A549 (cell line): ENCODE results near the gene SYCE3. TPM values are rescaled to one million over a fixed set of nuclear protein-coding genes. Genes with fewer than 3 reads are reported as not detected.
"Not testable (repeated sequence)": the region's sequence is repeated elsewhere in the genome, so short reads cannot be mapped to it uniquely, and the experiment has no call there.

Source experiments
- ATAC-seq, 2 experiments: fragments of 200-7000 bp in 1 of 2; fragments of >200 bp in 1 of 2; cut with Nextera tagmentation in 1 of 2; cut with Tn5 transposase in 1 of 2; 3 replicates each; pipeline versions ENCODE4 v1.8.0 to v1.9.1; 2018 to 2020; ENCODE audit warnings: mild to moderate bottlenecking in 1 of 2, moderate library complexity in 1 of 2
- CTCF ChIA-PET: fragments of 300-600 bp; sonication (Branson Sonifier 250); formaldehyde crosslinking; extraction: SDS; loops from one replicate; lab custom pipeline; 2021; ENCODE audit warnings: antibody characterized with exemption, inconsistent platforms; lab: Yijun Ruan, JAX
- POLR2A ChIA-PET: fragments of 350-600 bp; formaldehyde crosslinking; extraction: SDS; loops from one replicate; lab custom pipeline; 2021; ENCODE audit warnings: antibody characterized with exemption, inconsistent platforms; lab: Yijun Ruan, JAX
- DNase-seq, 2 experiments: peaks; one replicate each; pipeline versions ENCODE4 v3.0.0 to v3.0.0-alpha.2; 2011 to 2016; ENCODE audit warnings: low read depth in 1 of 2, low spot score in 1 of 2
- FAIRE-seq: peaks from 2 replicates; lab custom pipeline; 2011; peaks lifted over from hg19 to GRCh38; lab: Jason Lieb, UNC
- H3K27ac ChIP-seq, 2 experiments: fragments of >200 bp; sonication (Bioruptor Twin); formaldehyde crosslinking; 3 replicates each; pipeline ENCODE4 v1.5.1; 2016 to 2017
- H3K4me1 ChIP-seq: fragments of >200 bp; sonication (Bioruptor Twin); formaldehyde crosslinking; 3 replicates; pipeline ENCODE4 v1.6.1; 2016
- H3K4me2 ChIP-seq: fragments of >200 bp; sonication (Bioruptor Twin); formaldehyde crosslinking; 3 replicates; pipeline ENCODE4 v1.6.1; 2016
- H3K4me3 ChIP-seq: fragments of >200 bp; sonication (Bioruptor Twin); formaldehyde crosslinking; 3 replicates; pipeline ENCODE4 v1.5.1; 2016
- H3K9me3 ChIP-seq: fragments of >200 bp; sonication (Bioruptor Twin); formaldehyde crosslinking; 3 replicates; pipeline ENCODE4 v1.6.1; 2016
- BCL3 ChIP-seq: fragments of >200 bp; sonication (Bioruptor Twin); formaldehyde crosslinking; IDR thresholded peaks from 3 replicates; pipeline ENCODE4 v1.6.1; 2016
- CBX2 ChIP-seq: fragments of 200-600 bp; sonication (generic); IDR thresholded peaks from 2 replicates; pipeline ENCODE4 v1.6.1; 2016; ENCODE audit warnings: low read depth, mild to moderate bottlenecking, borderline replicate concordance
- CHD4 ChIP-seq: fragments of 200-600 bp; sonication (generic); IDR thresholded peaks from 2 replicates; pipeline ENCODE4 v1.6.1; 2016; ENCODE audit warnings: antibody characterized with exemption, mild to moderate bottlenecking, borderline replicate concordance
- EHMT2 ChIP-seq: fragments of 200-600 bp; sonication (generic); IDR thresholded peaks from 2 replicates; pipeline ENCODE4 v1.6.1; 2016; ENCODE audit warnings: antibody characterized with exemption, low read depth, mild to moderate bottlenecking, moderate library complexity
- EP300 ChIP-seq, 2 experiments: fragments of >200 bp; sonication (Bioruptor Twin); formaldehyde crosslinking; IDR thresholded peaks; 2 replicates in 1 of 2; 3 replicates in 1 of 2; pipeline ENCODE4 v1.6.1; 2016 to 2017
- FOXS1 ChIP-seq: fragments of 250-450 bp; sonication (Bioruptor Pico); IDR thresholded peaks from 2 replicates; pipeline ENCODE4 v1.5.0; 2020; ENCODE audit warnings: mild to moderate bottlenecking, moderate library complexity
- HEYL ChIP-seq: fragments of 250-450 bp; sonication (Bioruptor Pico); IDR thresholded peaks from 2 replicates; pipeline ENCODE4 v1.8.0; 2021; ENCODE audit warnings: mild to moderate bottlenecking, moderate library complexity
- HOXA7 ChIP-seq: fragments of 250-450 bp; sonication (Bioruptor Pico); IDR thresholded peaks from 2 replicates; pipeline ENCODE4 v1.5.0; 2020; ENCODE audit warnings: mild to moderate bottlenecking, moderate library complexity
- JUN ChIP-seq, 2 experiments: fragments of >200 bp; sonication (Bioruptor Twin); formaldehyde crosslinking; IDR thresholded peaks; 2 replicates in 1 of 2; 3 replicates in 1 of 2; pipeline ENCODE4 v1.6.1; 2016 to 2017
- JUNB ChIP-seq: fragments of >200 bp; sonication (Bioruptor Twin); formaldehyde crosslinking; IDR thresholded peaks from 2 replicates; pipeline ENCODE4 v1.6.1; 2016
- MAZ ChIP-seq: fragments of 150-350 bp; IDR thresholded peaks from 2 replicates; pipeline ENCODE4 v1.6.1; 2014; ENCODE audit warnings: antibody characterized with exemption, low read depth, low read length, borderline replicate concordance
- MYC ChIP-seq: IDR thresholded peaks from 2 replicates; pipeline ENCODE4 v1.6.1; 2012; ENCODE audit warnings: mild to moderate bottlenecking, inconsistent platforms, low read length, improper control_type of control experiment, borderline replicate concordance
- NFE2L2 ChIP-seq: fragments of 150-350 bp; conservative IDR thresholded peaks from 2 replicates; pipeline ENCODE4 v1.6.1; 2014; ENCODE audit warnings: low read length
- PBX3 ChIP-seq: IDR thresholded peaks from 2 replicates; pipeline ENCODE4 v1.6.1; 2012
- PHF8 ChIP-seq: fragments of 200-600 bp; sonication (generic); IDR thresholded peaks from 2 replicates; pipeline ENCODE4 v1.6.1; 2016; ENCODE audit warnings: low read depth, mild to moderate bottlenecking, antibody characterized with exemption, moderate library complexity, borderline replicate concordance
- POLR2A ChIP-seq: IDR thresholded peaks from 2 replicates; pipeline ENCODE4 v1.6.1; 2012; ENCODE audit warnings: mild to moderate bottlenecking, low read length
- POLR2AphosphoS2 ChIP-seq: conservative IDR thresholded peaks from 2 replicates; pipeline ENCODE4 v1.6.1; 2012; ENCODE audit warnings: low read length, improper control_type of control experiment, inconsistent platforms
- RAD21 ChIP-seq, 2 experiments: fragments of >200 bp in 1 of 2; sonication (Bioruptor Twin) in 1 of 2; formaldehyde crosslinking in 1 of 2; IDR thresholded peaks in 1 of 2; conservative IDR thresholded peaks in 1 of 2; 2 replicates in 1 of 2; 3 replicates in 1 of 2; pipeline ENCODE4 v1.6.1; 2012 to 2018; ENCODE audit warnings: inconsistent platforms in 1 of 2
- RARB ChIP-seq: fragments of 250-450 bp; sonication (Bioruptor Pico); IDR thresholded peaks from 2 replicates; pipeline ENCODE4 v1.8.0; 2021; ENCODE audit warnings: mild to moderate bottlenecking, moderate library complexity
- RNF2 ChIP-seq: fragments of 200-600 bp; sonication (generic); IDR thresholded peaks from 2 replicates; pipeline ENCODE4 v1.6.1; 2016; ENCODE audit warnings: low read depth, mild to moderate bottlenecking, antibody characterized with exemption, moderate library complexity, borderline replicate concordance
- SMC3 ChIP-seq: fragments of >200 bp; sonication (Bioruptor Twin); formaldehyde crosslinking; IDR thresholded peaks from 3 replicates; pipeline ENCODE4 v1.6.1; 2018; ENCODE audit warnings: inconsistent platforms
- ZNF302 ChIP-seq: fragments of 250-450 bp; sonication (Bioruptor Pico); IDR thresholded peaks from 2 replicates; pipeline ENCODE4 v1.9.0; 2021; ENCODE audit warnings: inconsistent platforms, mild to moderate bottlenecking, moderate library complexity
- WGBS: methylation state at CpG from one replicate; pipeline ENCODE4 v1.1.6; 2017; ENCODE audit errors: missing lambda C conversion rate; 5-methylcytosine and 5-hydroxymethylcytosine counted together
- polyA plus RNA-seq, 4 experiments: library from polyadenylated mRNA; depleted of rRNA in 3 of 4; stranded (reverse); fragments of >200 nt; fragmentation: RNase III in 1 of 4; extraction: RNeasy Plus Mini Kit Qiagen cat#74134 plus additional on column Dnase treatment in 1 of 4; gene quantifications; 2 replicates in 3 of 4; 3 replicates in 1 of 4; pipeline ENCODE4 v1.2.3, GENCODE V29; 2011 to 2017
- TF ChIP-seq, protein P1 (sequence below): IDR thresholded peaks from 2 replicates; pipeline ENCODE4 v1.6.1; 2012

Gene SYCE3
- polyA plus RNA-seq, 2 of the 4 experiments (the other 2 are of a cell fraction) = 0.45 to 0.59 TPM

DNA sequence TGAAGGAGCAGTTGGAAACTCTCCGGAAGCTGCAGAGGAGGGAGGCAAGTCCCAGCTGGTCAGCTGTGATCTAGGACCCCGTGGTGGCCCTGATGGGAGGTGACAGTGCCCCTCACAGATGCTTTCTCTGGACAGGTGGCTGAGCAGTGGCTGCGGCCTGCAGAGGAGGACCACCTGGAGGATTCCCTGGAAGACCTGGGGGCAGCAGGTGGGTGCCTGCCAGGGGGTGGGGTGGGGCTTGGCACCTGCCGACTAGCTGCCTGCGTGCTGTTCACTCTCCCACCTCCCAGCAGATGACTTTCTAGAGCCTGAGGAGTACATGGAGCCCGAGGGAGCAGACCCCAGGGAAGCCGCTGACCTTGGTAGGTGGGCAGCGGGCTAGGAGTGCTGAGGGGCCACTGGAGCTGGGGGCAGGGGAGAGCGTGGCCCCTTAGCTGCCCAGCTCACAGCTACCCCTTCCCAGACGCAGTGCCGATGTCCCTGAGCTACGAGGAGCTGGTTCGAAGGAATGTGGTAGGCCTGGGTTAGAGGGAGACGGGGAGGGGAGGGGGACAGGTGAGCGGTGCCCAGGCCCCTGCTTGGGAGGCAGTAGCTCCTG, 40.4 kb downstream of the SYCE3 start:
- Histone ChIP-seq H3K4me3 (no peak overlapping the region), H3K4me1 (peaks cover 11% of the 10 kb centered on the region), H3K27ac (no peak overlapping the region), H3K9me3 (no peaks in the 10 kb centered on the region), H3K4me2 (no peak overlapping the region)
- POLR2A ChIA-PET = interaction anchor here (0.6 to 0.9 kb wide), 2 partner anchors 14 to 66 kb away, joined by 4 to 6 read pairs; partner anchors contain the start of genes LMF2 and NCAPH2
- DNase-seq (no peak), ATAC-seq (no peak), FAIRE-seq (no peak)
- CTCF ChIA-PET = interaction anchor here (1.0 kb wide), 1 partner anchor 98 kb away, joined by 4 read pairs; no protein-coding TSS in a partner anchor
- TF ChIP-seq RNF2 (no peak), JUNB (no peak), POLR2AphosphoS2 (no peak), PHF8 (no peak), HEYL (no peak), CHD4 (no peak)
- 80% methylated on average over 1 of the region's 15 CpGs for WGBS

DNA sequence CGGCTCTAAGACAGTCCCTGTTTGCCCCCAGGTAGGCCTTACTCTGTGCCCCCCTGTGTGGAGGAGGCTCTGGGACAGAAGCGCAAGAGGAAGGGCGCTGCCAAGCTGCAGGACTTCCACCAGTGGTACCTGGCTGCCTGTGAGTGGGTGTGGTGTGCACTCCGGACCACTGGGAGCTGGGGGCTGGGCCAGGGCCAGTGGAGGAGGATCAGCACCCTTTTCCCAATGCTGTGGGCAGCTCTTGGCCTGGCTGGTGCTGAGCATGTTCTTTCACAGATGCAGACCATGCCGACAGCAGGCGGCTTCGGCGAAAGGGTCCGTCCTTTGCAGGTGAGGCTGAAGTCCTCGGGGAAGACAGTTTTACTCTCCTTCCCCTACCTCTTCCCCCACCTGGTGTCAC, 41.0 kb downstream of the SYCE3 start:
- 88% methylated on average over 10 of the region's 10 CpGs for WGBS
- ATAC-seq = no peak
- no peak overlapping the region for H3K4me3 ChIP-seq
- CTCF ChIA-PET = interaction anchor here (1.0 kb wide), 1 partner anchor 98 kb away, joined by 4 read pairs; no protein-coding TSS in a partner anchor
- POLR2A ChIA-PET = interaction anchor here (0.6 to 0.9 kb wide), 2 partner anchors 14 to 65 kb away, joined by 4 to 6 read pairs; partner anchors contain the start of genes LMF2 and NCAPH2
- no peak overlapping the region for H3K4me2 ChIP-seq
- no peak for FAIRE-seq
- TF ChIP-seq NFE2L2 (no peak), RAD21 (conservative IDR thresholded peaks at IDR 0.05 in 1 of 2, IDR thresholded peaks at IDR 0.05 in 1 of 2) (no peak)
- no peak for DNase-seq
- H3K9me3 ChIP-seq = no peaks in the 10 kb centered on the region
- H3K27ac ChIP-seq = no peak overlapping the region
- H3K4me1 ChIP-seq = 0 out of 3 replicates have a peak, but pooled peaks cover 7% of the 10 kb centered on the region

DNA sequence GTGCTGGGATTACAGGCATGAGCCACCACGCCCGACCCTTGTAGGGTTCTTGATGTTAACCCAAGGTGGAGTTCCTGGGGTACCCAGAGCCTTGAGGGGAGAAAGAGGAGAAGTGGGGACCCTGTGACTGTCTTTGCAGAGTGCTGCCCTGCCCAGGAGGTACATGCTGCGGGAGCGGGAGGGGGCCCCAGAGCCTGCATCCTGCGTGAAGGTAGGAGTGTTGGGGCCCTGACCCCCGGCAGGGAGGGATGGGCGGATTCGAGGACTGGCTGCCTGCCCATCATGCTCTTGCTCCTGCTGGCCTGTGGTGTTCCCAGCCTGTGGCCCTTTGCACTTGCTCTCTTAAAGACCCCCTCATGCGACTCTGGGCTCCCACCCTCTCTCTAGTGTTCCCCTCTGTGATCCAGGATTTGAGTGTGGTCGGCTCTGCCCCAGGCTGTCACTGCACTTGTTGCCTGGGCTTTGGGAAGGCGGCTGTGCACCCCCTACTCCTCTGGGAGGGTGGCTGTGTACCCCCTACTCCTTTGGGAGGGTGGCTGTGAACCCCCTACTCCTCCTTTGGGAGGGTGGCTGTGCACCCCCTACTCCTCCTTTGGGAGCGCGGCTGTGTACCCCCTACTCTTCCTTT, 41.8 kb downstream of the SYCE3 start:
- WGBS = 91% methylated on average over 7 of the region's 13 CpGs
- Histone ChIP-seq H3K4me3 (no peak overlapping the region), H3K4me1 (0 out of 3 replicates have a peak, but pooled peaks cover 7% of the 10 kb centered on the region), H3K9me3 (no peaks in the 10 kb centered on the region), H3K27ac (no peak overlapping the region), H3K4me2 (no peak overlapping the region)
- DNase-seq = no peak
- TF ChIP-seq JUN (IDR thresholded peaks at IDR 0.05) (no peak), CHD4 (no peak), POLR2A (no peak), CBX2 (no peak), BCL3 (no peak), RARB (CRISPR knock-in tag) (no peak), PBX3 (no peak), FOXS1 (no peak), HOXA7 (CRISPR knock-in tag) (no peak), HEYL (no peak), EP300 (IDR thresholded peaks at IDR 0.05) (no peak), SMC3 (no peak), MAZ (no peak), ZNF302 (CRISPR knock-in tag) (no peak), PHF8 (no peak), EHMT2 (no peak), MYC (no peak)
- TF ChIP-seq, protein P1, sequence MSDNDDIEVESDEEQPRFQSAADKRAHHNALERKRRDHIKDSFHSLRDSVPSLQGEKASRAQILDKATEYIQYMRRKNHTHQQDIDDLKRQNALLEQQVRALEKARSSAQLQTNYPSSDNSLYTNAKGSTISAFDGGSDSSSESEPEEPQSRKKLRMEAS = no peak
- POLR2A ChIA-PET = no interaction called here
- ATAC-seq = no peak
- no peak for FAIRE-seq
- CTCF ChIA-PET = no interaction called here

DNA sequence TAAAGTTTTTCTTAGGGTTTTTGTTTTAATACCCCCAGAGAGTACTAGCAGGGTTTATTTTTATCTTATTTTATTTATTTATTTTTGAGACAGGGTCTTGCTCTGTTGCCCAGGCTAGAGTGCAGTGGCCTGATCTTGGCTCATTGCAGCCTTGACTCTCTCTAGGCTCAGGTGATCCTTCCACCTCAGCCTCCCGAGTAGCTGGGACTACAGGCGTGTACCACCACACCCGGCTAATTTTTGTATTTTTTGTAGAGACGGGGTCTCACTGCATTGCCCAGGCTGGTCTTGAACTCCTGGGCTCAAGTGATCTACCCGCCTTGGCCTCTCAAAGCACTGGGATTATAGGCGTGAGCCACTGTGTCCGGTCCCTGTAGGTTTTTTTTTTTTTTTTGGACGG, 42.5 kb downstream of the SYCE3 start:
- H3K4me2 ChIP-seq, DNase-seq, CTCF ChIA-PET, H3K9me3 ChIP-seq, H3K4me3 ChIP-seq, H3K4me1 ChIP-seq, H3K27ac ChIP-seq, FAIRE-seq, ATAC-seq, POLR2A ChIA-PET: not testable (repeated sequence)
- WGBS = 93% methylated on average over 7 of the region's 8 CpGs
